Stimulated activated CD4-positive, alpha-beta T cell treated with anti-CD3 and anti-CD28 coated beads, Interleukin-12 subunit alpha, Interleukin-12 subunit beta, amount 100 ng/mL, for 4 hours (primary cell): Measurements from ENCODE around the gene VPS52.

ENCODE experiments used
- DNase-seq: peaks from one replicate; pipeline ENCODE4 v3.0.0-alpha.2; 2020

The VPS52 gene

DNA sequence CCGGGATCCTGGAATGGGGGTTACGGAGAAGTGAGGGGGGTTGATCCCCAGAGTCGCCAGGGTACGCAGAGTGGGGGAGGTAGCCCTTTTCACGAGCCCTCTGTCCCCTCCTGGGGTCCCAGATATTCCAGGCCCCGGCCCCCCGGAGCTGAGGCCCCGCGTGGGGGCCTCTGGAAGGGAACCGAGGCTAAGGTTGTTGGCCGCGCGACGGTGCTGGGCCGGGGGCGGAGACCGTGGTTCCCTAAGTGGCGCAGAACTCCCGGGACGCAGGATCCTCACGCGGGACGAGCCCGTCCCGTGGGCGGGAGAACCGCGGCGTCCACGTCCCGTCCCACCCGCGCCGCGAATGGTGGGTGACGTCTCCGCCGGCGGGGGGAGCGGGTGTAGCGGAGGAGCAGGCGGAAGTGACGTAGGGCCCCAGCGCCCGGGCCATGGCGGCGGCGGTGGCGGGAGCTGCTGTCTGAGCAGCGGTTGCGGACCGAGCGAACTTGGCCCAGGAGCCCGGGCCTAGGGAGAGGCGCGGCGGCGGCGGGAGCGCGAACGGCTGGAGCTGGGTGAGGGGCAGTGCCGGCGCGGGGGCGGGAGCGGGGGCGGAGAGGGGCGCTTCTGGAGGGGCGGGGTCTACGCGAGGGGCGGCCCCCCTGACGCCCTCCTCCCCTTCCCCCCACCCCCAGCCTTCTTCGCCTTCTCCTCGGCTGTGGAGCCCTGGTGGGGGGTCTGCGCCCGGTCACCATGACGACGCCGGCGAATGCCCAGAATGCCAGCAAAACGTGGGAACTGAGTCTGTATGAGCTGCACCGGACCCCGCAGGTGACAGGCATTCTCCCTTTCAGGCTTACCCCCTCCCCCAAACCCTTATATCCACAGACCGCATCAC, 63.3 kb downstream of the VPS52 start, which contains the start of gene RING1:
RING1 (plus strand) TSS at position 410 of the 877 bp plus-strand sequence; CDS start at position 733, 323 bp downstream.
- DNase-seq, result peak; percentile 84

DNA sequence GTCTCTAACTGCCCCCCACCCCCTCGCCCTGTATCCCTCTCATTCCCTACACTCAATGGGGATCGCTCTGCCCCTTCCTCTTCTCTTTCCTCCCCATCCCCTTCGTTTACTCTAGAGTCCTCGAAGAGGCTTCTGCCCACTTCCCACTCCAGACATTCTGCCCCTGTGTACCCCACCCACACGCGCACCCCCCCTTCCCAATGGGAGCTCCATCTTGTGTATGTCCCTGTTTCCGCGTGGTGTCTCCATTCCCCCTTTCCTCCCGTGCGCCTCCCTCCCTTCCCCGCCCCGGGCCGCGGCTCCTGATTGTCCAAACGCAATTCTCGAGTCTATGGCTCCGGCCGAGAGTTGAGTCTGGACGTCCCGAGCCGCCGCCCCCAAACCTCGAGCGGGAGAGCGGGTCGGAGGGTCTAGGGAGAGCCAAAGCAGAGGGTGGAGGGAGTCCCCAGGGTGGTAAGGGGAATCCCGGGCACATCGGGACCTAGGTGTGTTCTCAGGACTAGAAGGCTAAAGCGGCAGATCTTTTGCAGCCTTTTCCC, 64.1 kb downstream of the VPS52 start:
- DNase-seq, result no peak

DNA sequence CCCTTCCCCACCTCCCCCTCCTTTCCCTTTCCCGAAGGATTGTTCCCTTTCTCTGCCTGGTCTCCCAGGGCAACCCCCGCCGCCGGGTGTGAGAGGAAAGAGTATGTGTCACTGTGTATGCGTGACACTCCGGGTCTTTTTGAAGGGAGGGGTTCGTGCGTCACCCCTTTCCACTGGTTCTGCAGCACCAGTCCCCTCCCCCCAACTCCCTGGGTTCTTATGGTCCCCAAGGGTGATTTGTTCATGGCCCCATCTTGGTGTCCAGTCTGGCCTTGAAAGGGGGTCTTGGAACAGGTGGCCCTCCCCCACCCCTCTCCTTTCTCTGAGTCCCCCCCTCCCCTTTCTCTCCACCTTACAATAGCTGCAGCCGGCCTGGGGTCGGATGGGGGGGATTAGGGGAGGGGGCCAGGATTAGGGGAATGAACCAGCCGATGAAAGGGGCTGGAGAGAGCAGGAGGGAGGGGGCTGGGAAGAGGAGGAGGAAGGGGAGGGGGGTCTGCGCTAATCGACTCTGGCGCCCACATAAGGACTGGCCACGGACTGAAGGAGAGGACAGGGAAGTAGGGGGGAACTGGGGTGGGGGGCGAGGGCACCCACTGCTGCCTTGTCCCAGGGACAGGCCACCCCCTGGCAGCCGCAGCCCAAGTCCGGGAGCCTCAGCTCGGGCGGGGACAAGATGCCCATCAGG, 64.7 kb downstream of the VPS52 start:
- no peak for DNase-seq

DNA sequence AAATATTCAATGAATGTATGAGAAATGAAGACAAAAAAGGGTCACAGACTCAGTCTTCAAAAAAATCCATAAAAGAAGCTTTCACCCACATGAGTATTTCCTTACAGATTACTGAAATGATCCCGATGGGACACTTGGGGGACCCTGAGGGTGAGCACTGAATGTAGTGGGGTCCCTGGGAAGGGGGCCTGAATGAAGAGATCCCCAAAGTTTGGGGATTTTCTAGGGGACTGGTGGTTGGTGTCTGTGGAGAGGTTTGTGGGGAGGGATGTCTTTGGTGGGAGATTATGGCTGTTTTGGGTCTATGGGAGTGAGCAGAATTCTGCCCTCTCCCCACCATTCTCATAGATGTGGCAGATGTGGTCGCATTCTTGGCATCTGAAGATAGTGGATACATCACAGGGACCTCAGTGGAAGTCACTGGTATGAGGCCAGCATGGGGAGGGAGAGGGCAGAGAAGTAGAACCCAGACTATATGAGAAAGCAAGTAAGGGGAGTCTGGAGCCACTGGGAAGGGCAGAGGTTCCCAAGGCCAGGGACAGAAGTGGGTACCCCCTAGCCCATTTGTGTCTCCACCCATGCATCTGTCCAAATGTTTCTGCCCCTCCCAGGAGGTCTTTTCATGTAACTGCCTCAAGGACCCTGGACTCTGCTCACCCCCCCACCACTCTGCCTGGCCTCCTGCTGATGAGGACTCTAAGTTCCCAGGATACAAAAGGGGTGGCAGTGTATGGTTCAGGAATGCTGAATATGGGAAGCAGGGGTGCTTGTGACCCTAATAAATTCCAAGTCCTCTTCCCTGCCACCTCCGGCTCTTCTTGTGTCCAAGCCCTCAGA, 65.4 kb downstream of the VPS52 start:
- no peak for DNase-seq

DNA sequence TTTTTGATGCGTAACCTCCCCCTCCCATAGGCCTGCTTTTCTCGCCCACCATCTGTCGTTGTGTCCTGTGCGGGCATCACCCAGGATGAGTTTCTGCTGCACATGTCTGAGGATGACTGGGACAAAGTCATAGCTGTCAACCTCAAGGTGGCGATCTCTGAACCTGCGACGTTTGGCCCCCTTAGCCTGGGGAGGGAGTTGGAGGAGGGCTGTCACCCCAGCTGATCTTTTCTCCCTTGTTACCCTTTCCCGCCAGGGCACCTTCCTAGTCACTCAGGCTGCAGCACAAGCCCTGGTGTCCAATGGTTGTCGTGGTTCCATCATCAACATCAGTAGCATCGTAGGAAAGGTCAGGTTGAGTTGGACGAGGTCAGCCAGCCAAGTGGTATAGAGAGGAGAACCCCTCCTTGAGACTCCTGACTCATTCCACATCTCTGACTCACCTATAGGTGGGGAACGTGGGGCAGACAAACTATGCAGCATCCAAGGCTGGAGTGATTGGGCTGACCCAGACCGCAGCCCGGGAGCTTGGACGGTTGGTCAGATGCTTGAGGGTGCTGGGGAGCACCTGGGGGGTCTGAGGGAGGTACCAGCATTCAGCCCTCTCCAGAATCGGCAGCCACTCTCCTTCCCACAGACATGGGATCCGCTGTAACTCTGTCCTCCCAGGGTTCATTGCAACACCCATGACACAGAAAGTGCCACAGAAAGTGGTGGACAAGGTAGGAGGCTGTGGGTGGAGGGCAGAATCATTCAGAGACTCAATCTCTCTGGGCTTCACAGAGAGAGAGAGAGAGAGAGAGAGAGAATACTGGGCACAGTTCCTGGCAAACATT, 66.3 kb downstream of the VPS52 start:
- no peak for DNase-seq

DNA sequence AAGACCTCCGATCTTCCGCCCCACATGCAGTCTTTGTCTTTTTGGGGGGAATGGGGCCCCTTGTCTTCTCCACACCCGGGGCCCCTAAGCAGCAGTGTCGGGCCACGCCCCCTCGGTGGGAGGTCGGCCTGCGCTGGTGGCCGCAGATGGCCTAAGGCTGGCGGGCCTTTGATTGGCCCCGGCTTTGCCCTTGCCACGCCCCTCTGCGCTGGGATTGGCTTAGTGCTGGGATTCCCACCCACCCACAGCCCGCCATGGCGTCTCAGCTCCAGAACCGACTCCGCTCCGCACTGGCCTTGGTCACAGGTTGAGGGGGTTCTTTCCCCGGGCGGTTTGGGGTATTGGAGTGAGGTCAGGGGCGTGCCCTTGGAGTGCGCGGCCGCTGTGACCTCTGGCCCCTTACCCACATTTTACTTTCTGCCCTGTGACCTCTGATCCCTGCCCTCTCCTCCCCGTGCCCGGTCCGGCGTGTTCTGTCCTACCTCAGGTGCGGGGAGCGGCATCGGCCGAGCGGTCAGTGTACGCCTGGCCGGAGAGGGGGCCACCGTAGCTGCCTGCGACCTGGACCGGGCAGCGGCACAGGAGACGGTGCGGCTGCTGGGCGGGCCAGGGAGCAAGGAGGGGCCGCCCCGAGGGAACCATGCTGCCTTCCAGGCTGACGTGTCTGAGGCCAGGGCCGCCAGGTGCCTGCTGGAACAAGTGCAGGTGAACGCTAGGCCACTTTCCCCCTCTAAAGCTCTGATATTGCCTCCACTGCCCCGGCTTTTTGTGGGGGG, 67.1 kb downstream of the VPS52 start, which contains the start of gene HSD17B8:
HSD17B8 (plus strand) TSS at position 241 of the 776 bp plus-strand sequence; CDS start at position 255, 14 bp downstream.
- peak; percentile 92 for DNase-seq

DNA sequence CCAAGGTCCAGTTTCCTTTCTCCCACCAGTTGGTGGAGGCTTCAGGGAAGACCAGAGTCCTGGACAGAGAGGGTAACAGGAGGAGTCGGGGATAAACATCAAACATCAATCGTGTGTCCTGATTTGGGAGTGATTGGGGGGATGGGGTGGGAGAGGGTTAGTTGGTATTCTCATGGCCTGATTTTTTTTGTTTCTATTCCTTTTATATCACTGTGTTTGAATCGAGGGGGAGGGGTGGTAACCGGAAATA, 67.6 kb downstream of the VPS52 start:
- no peak for DNase-seq

DNA sequence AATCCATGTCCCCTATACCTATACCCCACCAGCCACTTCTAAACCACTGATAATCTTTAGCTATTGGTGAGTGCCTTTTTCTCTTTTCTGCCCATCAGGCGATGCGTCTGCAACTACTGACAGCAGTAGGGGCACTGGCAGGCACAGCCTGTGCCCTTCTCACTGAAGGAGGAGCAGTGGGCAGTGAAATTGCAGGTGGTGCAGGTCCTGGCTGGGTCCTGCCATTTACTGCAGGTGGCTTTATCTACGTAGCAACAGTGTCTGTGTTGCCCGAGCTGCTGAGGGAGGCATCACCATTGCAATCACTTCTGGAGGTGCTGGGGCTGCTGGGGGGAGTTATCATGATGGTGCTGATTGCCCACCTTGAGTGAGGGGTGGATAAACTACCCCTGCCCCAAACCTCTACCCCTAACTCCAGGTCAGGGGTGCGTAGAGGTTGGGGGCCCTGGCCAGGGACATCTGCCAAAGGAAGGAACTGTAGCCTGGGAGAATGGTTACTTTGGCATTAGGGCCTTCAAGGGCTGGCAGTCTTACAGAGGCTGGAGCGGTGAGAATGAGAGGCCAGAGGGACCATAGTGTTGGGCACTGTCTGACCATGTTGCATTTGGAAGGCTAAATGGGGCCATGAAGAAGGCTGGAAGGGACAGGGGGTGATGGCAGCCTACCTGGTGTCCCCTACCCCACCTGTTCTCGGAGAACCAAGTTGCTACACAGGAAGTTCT, 68.1 kb downstream of the VPS52 start:
- DNase-seq, result no peak

DNA sequence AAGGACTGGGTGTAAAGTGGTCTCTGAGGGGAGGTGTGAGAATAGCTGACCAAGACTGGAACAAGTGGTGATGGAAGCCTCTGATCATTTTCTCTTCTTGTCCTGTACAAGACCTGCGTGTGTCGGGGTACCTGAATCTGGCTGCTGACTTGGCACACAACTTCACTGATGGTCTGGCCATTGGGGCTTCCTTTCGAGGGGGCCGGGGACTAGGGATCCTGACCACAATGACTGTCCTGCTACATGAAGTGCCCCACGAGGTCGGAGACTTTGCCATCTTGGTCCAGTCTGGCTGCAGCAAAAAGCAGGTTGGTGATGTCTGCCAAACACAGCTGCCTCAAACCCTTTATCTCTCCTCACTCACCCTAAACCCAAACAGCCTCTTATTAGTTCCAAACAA, 68.9 kb downstream of the VPS52 start:
- DNase-seq, result no peak

DNA sequence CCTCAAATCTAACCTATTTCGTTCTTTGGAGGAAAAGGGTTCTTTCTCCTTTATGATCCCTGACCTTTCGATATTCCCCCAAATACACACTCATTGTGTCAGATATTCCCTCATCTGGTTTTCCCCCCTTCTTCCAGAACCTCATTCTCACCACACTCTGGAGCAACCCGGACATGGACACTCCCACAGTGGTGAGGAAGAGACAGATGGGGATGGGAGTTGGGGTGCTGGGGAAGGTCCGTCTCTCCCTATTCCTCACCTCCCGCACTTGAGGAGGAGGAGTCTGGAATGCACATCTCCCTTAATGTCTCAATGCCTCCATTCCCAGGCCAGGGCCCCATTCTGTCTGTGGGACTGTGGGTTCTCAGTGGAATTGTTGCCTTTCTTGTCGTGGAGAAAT, 69.7 kb downstream of the VPS52 start:
- no peak for DNase-seq

DNA sequence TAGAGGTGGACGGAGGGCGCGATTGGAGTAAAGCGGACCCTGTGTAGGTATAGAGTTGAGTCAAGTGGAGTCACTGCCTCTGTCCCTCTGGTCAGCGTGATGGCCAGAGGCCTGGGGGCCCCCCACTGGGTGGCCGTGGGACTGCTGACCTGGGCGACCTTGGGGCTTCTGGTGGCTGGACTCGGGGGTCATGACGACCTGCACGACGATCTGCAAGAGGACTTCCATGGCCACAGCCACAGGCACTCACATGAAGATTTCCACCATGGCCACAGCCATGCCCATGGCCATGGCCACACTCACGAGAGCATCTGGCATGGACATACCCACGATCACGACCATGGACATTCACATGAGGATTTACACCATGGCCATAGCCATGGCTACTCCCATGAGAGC, 70.5 kb downstream of the VPS52 start:
- no peak for DNase-seq
